Measurements from ENCODE around the gene PEAK1.

DNA sequence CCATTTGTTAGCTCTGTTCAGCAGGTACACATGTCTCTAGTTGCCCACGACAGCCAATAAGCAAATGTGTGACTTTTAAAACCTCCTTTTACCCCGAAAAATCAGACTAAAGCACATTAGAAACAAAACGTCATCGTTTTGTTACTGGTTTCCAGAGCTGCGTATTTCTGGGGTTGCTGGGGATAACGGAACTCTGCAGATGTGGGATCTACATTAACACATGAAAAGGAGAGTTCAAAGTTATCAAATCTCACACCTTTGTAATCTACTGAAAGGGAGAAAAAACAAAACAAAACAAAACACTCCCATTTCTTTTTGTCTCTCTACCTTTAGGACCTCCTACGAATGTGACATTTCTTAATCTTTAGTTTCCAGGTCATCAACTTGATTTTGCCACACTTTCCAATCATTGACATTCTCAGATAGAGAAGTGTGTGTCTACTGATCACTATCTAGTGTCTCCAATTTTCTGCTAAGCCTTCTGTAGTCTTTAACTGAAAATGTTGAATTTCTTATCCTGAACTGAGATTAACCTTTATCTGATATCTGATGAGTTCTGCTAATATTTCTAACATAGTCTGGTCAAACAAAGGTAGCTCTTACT lies 256.0 kb downstream of the PEAK1 start:
- TF ChIP-seq, protein P1, sequence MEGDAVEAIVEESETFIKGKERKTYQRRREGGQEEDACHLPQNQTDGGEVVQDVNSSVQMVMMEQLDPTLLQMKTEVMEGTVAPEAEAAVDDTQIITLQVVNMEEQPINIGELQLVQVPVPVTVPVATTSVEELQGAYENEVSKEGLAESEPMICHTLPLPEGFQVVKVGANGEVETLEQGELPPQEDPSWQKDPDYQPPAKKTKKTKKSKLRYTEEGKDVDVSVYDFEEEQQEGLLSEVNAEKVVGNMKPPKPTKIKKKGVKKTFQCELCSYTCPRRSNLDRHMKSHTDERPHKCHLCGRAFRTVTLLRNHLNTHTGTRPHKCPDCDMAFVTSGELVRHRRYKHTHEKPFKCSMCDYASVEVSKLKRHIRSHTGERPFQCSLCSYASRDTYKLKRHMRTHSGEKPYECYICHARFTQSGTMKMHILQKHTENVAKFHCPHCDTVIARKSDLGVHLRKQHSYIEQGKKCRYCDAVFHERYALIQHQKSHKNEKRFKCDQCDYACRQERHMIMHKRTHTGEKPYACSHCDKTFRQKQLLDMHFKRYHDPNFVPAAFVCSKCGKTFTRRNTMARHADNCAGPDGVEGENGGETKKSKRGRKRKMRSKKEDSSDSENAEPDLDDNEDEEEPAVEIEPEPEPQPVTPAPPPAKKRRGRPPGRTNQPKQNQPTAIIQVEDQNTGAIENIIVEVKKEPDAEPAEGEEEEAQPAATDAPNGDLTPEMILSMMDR (conservative IDR thresholded peaks at IDR 0.05; ENCODE audit: low read length): no peak
- no peak for TF ChIP-seq EZH2phosphoT487 (IDR thresholded peaks at IDR 0.05; ENCODE audit: borderline replicate concordance, low read depth, low read length)

Data from OCI-LY7 (cell line).